HCT116 (cell line): Measurements from ENCODE around the gene ASB14. TPM values are rescaled to one million over a fixed set of nuclear protein-coding genes. Genes with fewer than 3 reads are reported as not detected.

Experiments used
- ATAC-seq: fragments of 200-7000 bp; cut with Tn5 transposase; 2 replicates; pipeline ENCODE4 v1.9.1; 2020; ENCODE audit warnings: mild to moderate bottlenecking, moderate library complexity
- BruUV-seq: library from RNA; stranded (reverse); fragments of 400-500 nt; replicated peaks from 2 replicates; lab custom pipeline; 2021; lab: Mats Ljungman, UMichigan
- CTCF ChIA-PET: fragments of 300-600 bp; sonication (Branson Sonifier 250); formaldehyde crosslinking; loops from one replicate; lab custom pipeline; 2021; ENCODE audit warnings: antibody characterized with exemption; lab: Charles Lee
- POLR2A ChIA-PET: fragments of 300-600, 350-600 bp; sonication (Branson Sonifier 250); formaldehyde crosslinking; loops from one replicate; lab custom pipeline; 2021; ENCODE audit warnings: antibody characterized with exemption; lab: Charles Lee
- RAD21 ChIA-PET, 2 experiments: fragments of 300-600 bp; sonication (Branson Sonifier 250); formaldehyde crosslinking; loops; one replicate each; lab custom pipeline; 2023; ENCODE audit warnings: low total read pairs in 2 of 2; ENCODE audit not compliant: uncharacterized antibody in 2 of 2, unreplicated experiment in 2 of 2, low non-redundant PET in 1 of 2; lab: Charles Lee
- DNase-seq: peaks from one replicate; pipeline ENCODE4 v3.0.0-alpha.2; 2010; ENCODE audit warnings: low read depth, low spot score
- H2AFZ ChIP-seq: fragments of 200-600 bp; shearing (Covaris generic), sonication (generic); 2 replicates; pipeline ENCODE4 v1.6.1; 2017; ENCODE audit warnings: low read depth, mixed run types, mixed read lengths, antibody characterized with exemption, low read length; ENCODE audit not compliant: poor library complexity, severe bottlenecking
- H3K27ac ChIP-seq: 2 replicates; pipeline ENCODE4 v1.5.1; 2012; ENCODE audit warnings: low read depth, low read length
- H3K27me3 ChIP-seq: fragments of 200-600 bp; sonication (generic); 2 replicates; pipeline ENCODE4 v1.6.1; 2016; ENCODE audit warnings: mixed run types, low read length, mixed read lengths; ENCODE audit not compliant: insufficient read depth
- H3K36me3 ChIP-seq, 2 experiments: fragments of 200-500 bp in 1 of 2; fragments of 200-600 bp in 1 of 2; sonication (Bioruptor generic) in 1 of 2; sonication (generic) in 1 of 2; 2 replicates each; pipeline versions ENCODE4 v1.5.1 to v1.6.1; 2014 to 2016; ENCODE audit warnings: low read length in 2 of 2, inconsistent platforms in 1 of 2, mixed read lengths in 1 of 2, mixed run types in 1 of 2; ENCODE audit not compliant: insufficient read depth in 2 of 2, control insufficient read depth in 1 of 2
- H3K4me1 ChIP-seq, 2 experiments: fragments of 200-600 bp in 1 of 2; sonication (generic) in 1 of 2; 2 replicates each; pipeline versions ENCODE4 v1.5.1 to v1.6.1; 2012 to 2017; ENCODE audit warnings: low read length in 2 of 2, inconsistent platforms in 1 of 2, mild to moderate bottlenecking in 1 of 2, mixed read lengths in 1 of 2, mixed run types in 1 of 2, moderate library complexity in 1 of 2; ENCODE audit not compliant: insufficient read depth in 2 of 2, control insufficient read depth in 1 of 2
- H3K4me2 ChIP-seq: fragments of 200-600 bp; sonication (generic); 2 replicates; pipeline ENCODE4 v1.6.1; 2017; ENCODE audit warnings: mixed run types, low read length, mixed read lengths
- H3K4me3 ChIP-seq, 2 experiments: fragments of 200-600 bp in 1 of 2; sonication (generic) in 1 of 2; replicated peaks in 1 of 2; 2 replicates each; pipeline ENCODE4 v1.5.1; 2011 to 2016; ENCODE audit warnings: low read length in 2 of 2, control low read depth in 1 of 2, low read depth in 1 of 2, mild to moderate bottlenecking in 1 of 2, mixed read lengths in 1 of 2, mixed run types in 1 of 2
- H3K79me2 ChIP-seq: fragments of 200-600 bp; sonication (generic); 2 replicates; pipeline ENCODE4 v1.6.1; 2017; ENCODE audit warnings: mild to moderate bottlenecking, mixed run types, low read length, moderate library complexity, mixed read lengths; ENCODE audit not compliant: insufficient read depth
- H3K9ac ChIP-seq: fragments of 200-600 bp; sonication (generic); 2 replicates; pipeline ENCODE4 v1.6.1; 2016; ENCODE audit warnings: low read length, mixed read lengths
- H3K9me2 ChIP-seq: fragments of 200-600 bp; sonication (generic), shearing (Covaris generic); 2 replicates; pipeline ENCODE4 v1.6.1; 2017; ENCODE audit warnings: mixed run types, mild to moderate bottlenecking, moderate library complexity; ENCODE audit not compliant: insufficient read depth
- H3K9me3 ChIP-seq, 2 experiments: fragments of 200-500 bp in 1 of 2; fragments of 200-600 bp in 1 of 2; sonication (Bioruptor generic) in 1 of 2; sonication (generic) in 1 of 2; 2 replicates each; pipeline ENCODE4 v1.6.1; 2014 to 2017; ENCODE audit warnings: low read length in 2 of 2, mixed read lengths in 2 of 2, inconsistent platforms in 1 of 2, low read depth in 1 of 2, mild to moderate bottlenecking in 1 of 2, mixed run types in 1 of 2, moderate library complexity in 1 of 2; ENCODE audit not compliant: control insufficient read depth in 1 of 2, insufficient read depth in 1 of 2
- H4K20me1 ChIP-seq: fragments of 200-600 bp; sonication (generic), shearing (Covaris generic); 2 replicates; pipeline ENCODE4 v1.6.1; 2017; ENCODE audit warnings: mixed run types, mild to moderate bottlenecking, moderate library complexity; ENCODE audit not compliant: insufficient read depth
- CBX3 ChIP-seq: IDR thresholded peaks from 2 replicates; pipeline ENCODE4 v1.6.1; 2012; ENCODE audit warnings: low read depth
- EGR1 ChIP-seq: IDR thresholded peaks from 2 replicates; pipeline ENCODE4 v1.6.1; 2012; ENCODE audit warnings: low read depth
- ELF1 ChIP-seq: IDR thresholded peaks from 2 replicates; pipeline ENCODE4 v1.6.1; 2012; ENCODE audit warnings: low read depth, borderline replicate concordance
- EZH2phosphoT487 ChIP-seq: fragments of 200-600 bp; IDR thresholded peaks from 2 replicates; pipeline ENCODE4 v1.6.1; 2018; ENCODE audit warnings: antibody characterized with exemption, borderline replicate concordance
- SIN3A ChIP-seq: IDR thresholded peaks from 2 replicates; pipeline ENCODE4 v1.6.1; 2012; ENCODE audit warnings: low read depth
- SRF ChIP-seq: IDR thresholded peaks from 2 replicates; pipeline ENCODE4 v1.6.1; 2012; ENCODE audit warnings: low read depth
- YY1 ChIP-seq: IDR thresholded peaks from 2 replicates; pipeline ENCODE4 v1.6.1; 2011; ENCODE audit warnings: low read length, low read depth, moderate library complexity, mild to moderate bottlenecking; ENCODE audit not compliant: insufficient replicate concordance; ENCODE audit errors: extremely low read depth
- ZFX ChIP-seq: fragments of 450-650 bp; IDR thresholded peaks from 2 replicates; pipeline ENCODE4 v1.6.1; 2017
- intact Hi-C: fragments of 100-400 bp; cut with micrococcal nuclease; formaldehyde crosslinking; loops from 2 replicates; pipeline ENCODE4 v1.10.0; 2022
- total RNA-seq: library from RNA; stranded (reverse); gene quantifications from one replicate; pipeline ENCODE4 v1.2.1, GENCODE V29; 2021; ENCODE audit not compliant: unreplicated experiment
- TF ChIP-seq, protein P1 (sequence below): IDR thresholded peaks from 2 replicates; pipeline ENCODE4 v1.6.1; 2011; ENCODE audit warnings: mild to moderate bottlenecking, low read length, moderate library complexity; ENCODE audit not compliant: insufficient replicate concordance; ENCODE audit errors: extremely low read depth
- TF ChIP-seq, protein P2 (sequence below): IDR thresholded peaks from 2 replicates; pipeline ENCODE4 v1.6.1; 2012

ASB14 gene
- total RNA-seq, 1 experiment from 2014 or later, result not detected

DNA sequence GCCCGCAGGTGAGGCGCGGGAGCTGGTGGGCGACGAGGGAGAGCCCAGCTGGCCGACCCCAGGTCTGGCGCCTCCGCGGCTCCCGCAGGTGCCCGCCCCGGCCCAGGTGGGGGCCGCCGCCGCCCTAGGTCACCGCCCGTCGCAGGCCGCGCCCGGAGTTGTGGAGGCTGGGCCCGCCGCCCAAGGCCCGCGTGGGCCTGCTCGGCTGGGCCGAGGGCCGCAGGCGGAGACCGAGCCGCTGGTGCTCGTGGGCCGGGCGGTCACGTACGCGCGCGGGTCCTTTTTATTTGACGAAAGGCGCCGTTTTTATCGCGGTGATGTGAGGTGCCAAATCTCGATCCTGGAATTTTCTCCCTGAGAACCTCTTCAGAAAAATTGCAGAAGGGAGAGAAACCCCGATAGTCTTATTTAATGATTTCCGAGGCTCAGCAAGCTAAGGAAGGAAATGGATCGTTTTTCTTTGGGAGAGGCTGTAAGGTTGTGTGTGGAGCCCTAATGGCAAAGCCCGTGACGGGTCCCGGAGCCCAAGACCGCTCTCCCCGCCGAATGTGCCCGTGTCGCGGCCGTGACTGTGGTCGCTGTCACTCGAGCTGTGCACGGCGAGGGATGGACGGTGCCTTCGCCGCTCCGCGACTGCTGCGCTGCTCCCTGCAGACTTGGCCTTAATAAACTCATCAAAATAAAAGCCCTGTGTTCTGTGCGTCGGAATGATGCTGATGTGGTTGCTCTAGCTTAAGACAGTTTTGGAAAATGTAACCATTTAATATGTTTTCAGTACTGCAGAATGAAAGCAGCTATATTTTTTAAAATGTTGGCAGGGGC is 64.3 kb downstream of the ASB14 start:
- intact Hi-C loops, result loop anchor here (5.0 kb wide), 1 partner anchor 56 kb away; no protein-coding TSS in a partner anchor
- peak overlapping the region; percentile 72 for H3K9ac ChIP-seq
- no TSS peak for BruUV-seq
- peaks cover 51% of the 10 kb centered on the region for H3K79me2 ChIP-seq
- DNase-seq (no peak), ATAC-seq (peak; percentile 61)
- peak overlapping the region; percentile 70 to 83 for H3K4me3 ChIP-seq
- H3K36me3 ChIP-seq, result no peaks in the 10 kb centered on the region
- no peaks in the 10 kb centered on the region for H3K27me3 ChIP-seq
- no peaks in the 10 kb centered on the region for H3K9me2 ChIP-seq
- peak overlapping the region; percentile 75 for H3K4me2 ChIP-seq
- H4K20me1 ChIP-seq, result peaks cover 6% of the 10 kb centered on the region; the same call in 1 of the 2 replicates
- H3K4me1 ChIP-seq, result peaks cover 4 to 25% of the 10 kb centered on the region in 2 experiments
- no peaks in the 10 kb centered on the region for H3K9me3 ChIP-seq
- TF ChIP-seq ELF1, result no peak
- no peak for TF ChIP-seq EGR1
- no peak for TF ChIP-seq EZH2phosphoT487
- TF ChIP-seq SRF, result no peak
- peak; percentile 98 for TF ChIP-seq ZFX
- TF ChIP-seq, protein P1, sequence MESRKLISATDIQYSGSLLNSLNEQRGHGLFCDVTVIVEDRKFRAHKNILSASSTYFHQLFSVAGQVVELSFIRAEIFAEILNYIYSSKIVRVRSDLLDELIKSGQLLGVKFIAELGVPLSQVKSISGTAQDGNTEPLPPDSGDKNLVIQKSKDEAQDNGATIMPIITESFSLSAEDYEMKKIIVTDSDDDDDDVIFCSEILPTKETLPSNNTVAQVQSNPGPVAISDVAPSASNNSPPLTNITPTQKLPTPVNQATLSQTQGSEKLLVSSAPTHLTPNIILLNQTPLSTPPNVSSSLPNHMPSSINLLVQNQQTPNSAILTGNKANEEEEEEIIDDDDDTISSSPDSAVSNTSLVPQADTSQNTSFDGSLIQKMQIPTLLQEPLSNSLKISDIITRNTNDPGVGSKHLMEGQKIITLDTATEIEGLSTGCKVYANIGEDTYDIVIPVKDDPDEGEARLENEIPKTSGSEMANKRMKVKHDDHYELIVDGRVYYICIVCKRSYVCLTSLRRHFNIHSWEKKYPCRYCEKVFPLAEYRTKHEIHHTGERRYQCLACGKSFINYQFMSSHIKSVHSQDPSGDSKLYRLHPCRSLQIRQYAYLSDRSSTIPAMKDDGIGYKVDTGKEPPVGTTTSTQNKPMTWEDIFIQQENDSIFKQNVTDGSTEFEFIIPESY, result no peak
- peak; percentile 12 for TF ChIP-seq SIN3A
- TF ChIP-seq, protein P2, sequence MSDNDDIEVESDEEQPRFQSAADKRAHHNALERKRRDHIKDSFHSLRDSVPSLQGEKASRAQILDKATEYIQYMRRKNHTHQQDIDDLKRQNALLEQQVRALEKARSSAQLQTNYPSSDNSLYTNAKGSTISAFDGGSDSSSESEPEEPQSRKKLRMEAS, result peak; percentile 24; the same call in 1 of the 2 replicates
- no peak for TF ChIP-seq CBX3
- TF ChIP-seq YY1, result no peak
- ChIA-PET RAD21 (no interaction called here), POLR2A (interaction anchor here (0.9 kb wide), 2 partner anchors 54 to 429 kb away, joined by 3 read pairs; no protein-coding TSS in a partner anchor), CTCF (no interaction called here)
- no peak overlapping the region for H2AFZ ChIP-seq
- H3K27ac ChIP-seq, result peak overlapping the region; percentile 81
